ENCODE results near the gene FIBCD1.

DNA sequence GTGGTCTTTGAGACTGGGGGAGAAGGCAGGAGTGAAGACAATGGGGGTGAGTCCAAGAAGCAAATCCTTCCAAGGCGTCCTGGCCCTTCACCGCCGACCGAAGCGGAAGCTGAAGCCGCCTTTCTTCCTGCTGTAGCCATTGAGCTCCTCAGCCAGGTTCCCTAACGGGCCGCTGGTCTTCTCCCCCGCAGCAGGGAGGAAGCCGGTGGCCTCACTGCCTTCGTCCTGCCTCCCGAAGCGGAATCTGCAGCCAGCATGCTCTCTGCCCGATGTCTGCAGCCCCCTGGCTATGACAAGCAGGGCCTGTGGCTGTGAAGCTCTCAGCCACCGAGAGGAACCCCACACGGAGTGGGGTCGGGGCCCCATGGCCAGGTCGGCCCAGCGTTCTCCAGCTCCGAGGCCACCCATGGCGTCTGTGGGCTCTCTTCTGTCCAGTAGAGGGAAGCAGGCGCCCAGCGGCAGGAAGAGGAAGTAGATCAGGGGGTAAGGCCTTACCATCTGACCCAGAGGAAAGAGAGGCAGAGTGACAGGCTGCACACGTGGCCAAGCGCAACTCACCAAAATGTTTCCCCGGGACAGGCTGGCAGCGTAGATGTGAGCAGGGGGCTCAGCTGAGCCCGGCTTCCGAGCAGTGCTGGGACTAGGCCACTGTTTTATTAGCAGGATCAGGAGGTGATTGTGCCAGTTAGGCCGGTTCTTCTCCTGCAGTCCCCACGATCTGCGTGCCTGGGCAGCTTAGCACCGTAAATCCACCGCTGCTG, 45.5 kb downstream of the FIBCD1 start:
- TF ChIP-seq, protein P1, sequence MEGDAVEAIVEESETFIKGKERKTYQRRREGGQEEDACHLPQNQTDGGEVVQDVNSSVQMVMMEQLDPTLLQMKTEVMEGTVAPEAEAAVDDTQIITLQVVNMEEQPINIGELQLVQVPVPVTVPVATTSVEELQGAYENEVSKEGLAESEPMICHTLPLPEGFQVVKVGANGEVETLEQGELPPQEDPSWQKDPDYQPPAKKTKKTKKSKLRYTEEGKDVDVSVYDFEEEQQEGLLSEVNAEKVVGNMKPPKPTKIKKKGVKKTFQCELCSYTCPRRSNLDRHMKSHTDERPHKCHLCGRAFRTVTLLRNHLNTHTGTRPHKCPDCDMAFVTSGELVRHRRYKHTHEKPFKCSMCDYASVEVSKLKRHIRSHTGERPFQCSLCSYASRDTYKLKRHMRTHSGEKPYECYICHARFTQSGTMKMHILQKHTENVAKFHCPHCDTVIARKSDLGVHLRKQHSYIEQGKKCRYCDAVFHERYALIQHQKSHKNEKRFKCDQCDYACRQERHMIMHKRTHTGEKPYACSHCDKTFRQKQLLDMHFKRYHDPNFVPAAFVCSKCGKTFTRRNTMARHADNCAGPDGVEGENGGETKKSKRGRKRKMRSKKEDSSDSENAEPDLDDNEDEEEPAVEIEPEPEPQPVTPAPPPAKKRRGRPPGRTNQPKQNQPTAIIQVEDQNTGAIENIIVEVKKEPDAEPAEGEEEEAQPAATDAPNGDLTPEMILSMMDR (IDR thresholded peaks at IDR 0.05), result peak in 1 of 7 experiments; percentile 35
- TF ChIP-seq POLR2A (IDR thresholded peaks at IDR 0.05) (no peak), EP300 (IDR thresholded peaks at IDR 0.05) (no peak), POLR2AphosphoS5 (IDR thresholded peaks at IDR 0.05) (peak in 1 of 3 donors; percentile 52)

All from stomach (tissue), 4 donors.